Sigmoid colon (tissue), 3 donors: ENCODE data around the gene TRIO.

Experiments used
- POLR2A ChIP-seq, 2 donors: fragments of 450-650 bp; IDR thresholded peaks; one replicate each; pipeline ENCODE4 v1.6.1; 2016; ENCODE audit warnings: antibody characterized with exemption in 2 of 2, mild to moderate bottlenecking in 2 of 2, moderate library complexity in 2 of 2
- TF ChIP-seq, protein P1 (sequence below), 4 experiments: fragments of 450-650 bp in 3 of 4; fragments of 200-600 bp in 1 of 4; IDR thresholded peaks; one replicate each; pipeline ENCODE4 v1.5.1; 2016 to 2019; ENCODE audit warnings: antibody characterized with exemption in 4 of 4, mild to moderate bottlenecking in 3 of 4, moderate library complexity in 2 of 4

DNA sequence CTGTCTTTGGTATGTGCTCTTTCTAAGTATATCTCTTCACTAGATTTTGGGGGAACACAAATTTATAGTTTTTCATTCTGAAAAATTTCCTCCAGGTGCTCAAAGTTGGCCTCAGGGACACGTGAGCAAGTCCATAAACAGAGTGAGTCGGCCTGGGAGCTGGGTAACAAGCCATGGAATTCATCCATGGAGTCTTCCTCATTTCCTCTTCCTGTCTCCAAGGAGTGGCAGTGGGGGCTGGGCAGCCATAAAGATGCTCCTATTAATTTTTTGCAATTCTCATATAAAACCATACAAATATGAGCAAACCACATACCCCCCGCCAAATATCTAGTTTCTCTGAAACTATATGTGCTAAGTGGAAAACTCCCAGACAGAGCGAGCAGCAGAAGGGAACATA, 301.9 kb downstream of the TRIO start:
- no peak for TF ChIP-seq POLR2A (IDR thresholded peaks at IDR 0.05)
- TF ChIP-seq, protein P1, sequence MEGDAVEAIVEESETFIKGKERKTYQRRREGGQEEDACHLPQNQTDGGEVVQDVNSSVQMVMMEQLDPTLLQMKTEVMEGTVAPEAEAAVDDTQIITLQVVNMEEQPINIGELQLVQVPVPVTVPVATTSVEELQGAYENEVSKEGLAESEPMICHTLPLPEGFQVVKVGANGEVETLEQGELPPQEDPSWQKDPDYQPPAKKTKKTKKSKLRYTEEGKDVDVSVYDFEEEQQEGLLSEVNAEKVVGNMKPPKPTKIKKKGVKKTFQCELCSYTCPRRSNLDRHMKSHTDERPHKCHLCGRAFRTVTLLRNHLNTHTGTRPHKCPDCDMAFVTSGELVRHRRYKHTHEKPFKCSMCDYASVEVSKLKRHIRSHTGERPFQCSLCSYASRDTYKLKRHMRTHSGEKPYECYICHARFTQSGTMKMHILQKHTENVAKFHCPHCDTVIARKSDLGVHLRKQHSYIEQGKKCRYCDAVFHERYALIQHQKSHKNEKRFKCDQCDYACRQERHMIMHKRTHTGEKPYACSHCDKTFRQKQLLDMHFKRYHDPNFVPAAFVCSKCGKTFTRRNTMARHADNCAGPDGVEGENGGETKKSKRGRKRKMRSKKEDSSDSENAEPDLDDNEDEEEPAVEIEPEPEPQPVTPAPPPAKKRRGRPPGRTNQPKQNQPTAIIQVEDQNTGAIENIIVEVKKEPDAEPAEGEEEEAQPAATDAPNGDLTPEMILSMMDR (IDR thresholded peaks at IDR 0.05) = no peak
